HL-60 (cell line): ENCODE results near the gene DPF3.

Experiments used
- DNase-seq, 2 experiments: peaks; one replicate each; pipeline ENCODE4 v3.0.0-alpha.2; 2010 to 2020; ENCODE audit warnings: low read depth in 1 of 2, low spot score in 1 of 2
- H3K27ac ChIP-seq: fragments of 250-450 bp; sonication (Bioruptor Pico); replicated peaks from 2 replicates; pipeline ENCODE4 v1.5.1; 2020; ENCODE audit warnings: mild to moderate bottlenecking, moderate library complexity
- H3K27me3 ChIP-seq: fragments of 250-450 bp; sonication (Bioruptor Pico); 2 replicates; pipeline ENCODE4 v1.5.1; 2021; ENCODE audit warnings: mild to moderate bottlenecking, moderate library complexity; ENCODE audit not compliant: insufficient read depth, poor library complexity, severe bottlenecking
- H3K4me3 ChIP-seq: replicated peaks from 2 replicates; pipeline ENCODE4 v1.5.1; 2011; ENCODE audit warnings: mild to moderate bottlenecking, control low read depth, low read length; ENCODE audit not compliant: insufficient read depth
- GABPA ChIP-seq: IDR thresholded peaks from 2 replicates; pipeline ENCODE4 v1.6.1; 2012; ENCODE audit warnings: low read depth
- POLR2AphosphoS5 ChIP-seq: IDR thresholded peaks from 2 replicates; pipeline ENCODE4 v1.6.1; 2012; ENCODE audit warnings: low read depth
- SPI1 ChIP-seq: IDR thresholded peaks from 2 replicates; pipeline ENCODE4 v1.6.1; 2012; ENCODE audit warnings: low read depth, mild to moderate bottlenecking, borderline replicate concordance
- TF ChIP-seq, protein P1 (sequence below): IDR thresholded peaks from one replicate; pipeline ENCODE4 v1.5.1; 2011; ENCODE audit warnings: low read length, control low read depth, inconsistent platforms; ENCODE audit not compliant: insufficient read depth
- TF ChIP-seq, protein P2 (sequence below): IDR thresholded peaks from 2 replicates; pipeline ENCODE4 v1.6.1; 2012; ENCODE audit warnings: low read depth; ENCODE audit not compliant: insufficient replicate concordance

The DPF3 gene

DNA sequence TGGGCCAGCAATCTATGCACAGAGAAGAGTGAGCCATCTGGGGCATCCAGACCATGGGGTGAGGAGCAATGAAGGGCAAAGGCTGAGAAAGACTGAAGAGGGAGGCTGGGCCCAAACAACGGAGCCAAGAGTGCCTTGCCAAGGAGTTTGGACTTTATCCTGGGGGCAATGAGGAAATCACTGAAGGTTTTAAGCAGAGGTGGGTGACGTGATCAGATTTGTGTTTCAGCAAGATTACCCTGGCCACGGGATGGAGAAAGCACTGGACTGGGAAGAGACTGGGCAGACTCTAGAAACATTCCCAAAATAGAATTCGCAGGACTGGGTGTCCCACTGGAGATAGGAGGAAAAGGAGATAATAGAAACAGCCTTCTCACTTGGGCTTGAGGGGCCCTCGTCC is 65.3 kb downstream of the DPF3 start:
- H3K4me3 ChIP-seq, result no peak overlapping the region
- no peak for DNase-seq
- TF ChIP-seq GABPA (no peak), SPI1 (no peak), POLR2AphosphoS5 (no peak)
- TF ChIP-seq, protein P1, sequence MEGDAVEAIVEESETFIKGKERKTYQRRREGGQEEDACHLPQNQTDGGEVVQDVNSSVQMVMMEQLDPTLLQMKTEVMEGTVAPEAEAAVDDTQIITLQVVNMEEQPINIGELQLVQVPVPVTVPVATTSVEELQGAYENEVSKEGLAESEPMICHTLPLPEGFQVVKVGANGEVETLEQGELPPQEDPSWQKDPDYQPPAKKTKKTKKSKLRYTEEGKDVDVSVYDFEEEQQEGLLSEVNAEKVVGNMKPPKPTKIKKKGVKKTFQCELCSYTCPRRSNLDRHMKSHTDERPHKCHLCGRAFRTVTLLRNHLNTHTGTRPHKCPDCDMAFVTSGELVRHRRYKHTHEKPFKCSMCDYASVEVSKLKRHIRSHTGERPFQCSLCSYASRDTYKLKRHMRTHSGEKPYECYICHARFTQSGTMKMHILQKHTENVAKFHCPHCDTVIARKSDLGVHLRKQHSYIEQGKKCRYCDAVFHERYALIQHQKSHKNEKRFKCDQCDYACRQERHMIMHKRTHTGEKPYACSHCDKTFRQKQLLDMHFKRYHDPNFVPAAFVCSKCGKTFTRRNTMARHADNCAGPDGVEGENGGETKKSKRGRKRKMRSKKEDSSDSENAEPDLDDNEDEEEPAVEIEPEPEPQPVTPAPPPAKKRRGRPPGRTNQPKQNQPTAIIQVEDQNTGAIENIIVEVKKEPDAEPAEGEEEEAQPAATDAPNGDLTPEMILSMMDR, result no peak
- TF ChIP-seq, protein P2, sequence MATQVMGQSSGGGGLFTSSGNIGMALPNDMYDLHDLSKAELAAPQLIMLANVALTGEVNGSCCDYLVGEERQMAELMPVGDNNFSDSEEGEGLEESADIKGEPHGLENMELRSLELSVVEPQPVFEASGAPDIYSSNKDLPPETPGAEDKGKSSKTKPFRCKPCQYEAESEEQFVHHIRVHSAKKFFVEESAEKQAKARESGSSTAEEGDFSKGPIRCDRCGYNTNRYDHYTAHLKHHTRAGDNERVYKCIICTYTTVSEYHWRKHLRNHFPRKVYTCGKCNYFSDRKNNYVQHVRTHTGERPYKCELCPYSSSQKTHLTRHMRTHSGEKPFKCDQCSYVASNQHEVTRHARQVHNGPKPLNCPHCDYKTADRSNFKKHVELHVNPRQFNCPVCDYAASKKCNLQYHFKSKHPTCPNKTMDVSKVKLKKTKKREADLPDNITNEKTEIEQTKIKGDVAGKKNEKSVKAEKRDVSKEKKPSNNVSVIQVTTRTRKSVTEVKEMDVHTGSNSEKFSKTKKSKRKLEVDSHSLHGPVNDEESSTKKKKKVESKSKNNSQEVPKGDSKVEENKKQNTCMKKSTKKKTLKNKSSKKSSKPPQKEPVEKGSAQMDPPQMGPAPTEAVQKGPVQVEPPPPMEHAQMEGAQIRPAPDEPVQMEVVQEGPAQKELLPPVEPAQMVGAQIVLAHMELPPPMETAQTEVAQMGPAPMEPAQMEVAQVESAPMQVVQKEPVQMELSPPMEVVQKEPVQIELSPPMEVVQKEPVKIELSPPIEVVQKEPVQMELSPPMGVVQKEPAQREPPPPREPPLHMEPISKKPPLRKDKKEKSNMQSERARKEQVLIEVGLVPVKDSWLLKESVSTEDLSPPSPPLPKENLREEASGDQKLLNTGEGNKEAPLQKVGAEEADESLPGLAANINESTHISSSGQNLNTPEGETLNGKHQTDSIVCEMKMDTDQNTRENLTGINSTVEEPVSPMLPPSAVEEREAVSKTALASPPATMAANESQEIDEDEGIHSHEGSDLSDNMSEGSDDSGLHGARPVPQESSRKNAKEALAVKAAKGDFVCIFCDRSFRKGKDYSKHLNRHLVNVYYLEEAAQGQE, result no peak
- H3K27ac ChIP-seq, result no peak overlapping the region
- H3K27me3 ChIP-seq, result no peaks in the 10 kb centered on the region

DNA sequence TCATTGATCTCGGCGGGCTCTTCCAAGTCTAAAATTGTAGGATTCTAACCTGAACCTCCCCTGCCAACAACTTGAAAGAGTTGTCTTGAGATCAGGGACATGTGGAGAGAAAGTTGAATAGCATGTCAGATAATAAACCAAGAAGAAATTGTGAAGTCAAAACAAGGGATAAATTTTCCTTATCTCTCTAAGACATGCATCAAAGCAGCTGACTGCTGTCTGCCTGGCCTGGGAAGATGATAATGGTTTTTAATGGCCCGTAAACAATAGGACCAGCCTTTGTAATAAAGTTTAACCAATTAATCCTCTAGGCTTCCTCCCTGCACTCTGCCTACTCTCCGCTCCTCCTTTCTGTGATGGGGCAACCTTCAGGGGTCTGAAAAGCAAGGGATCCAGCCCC is 67.9 kb downstream of the DPF3 start:
- TF ChIP-seq, protein P1, result no peak
- no peak for TF ChIP-seq SPI1
- TF ChIP-seq, protein P2, result no peak
- TF ChIP-seq POLR2AphosphoS5, result no peak
- no peak for TF ChIP-seq GABPA
- H3K4me3 ChIP-seq, result no peak overlapping the region
- DNase-seq, result no peak
- no peak overlapping the region for H3K27ac ChIP-seq
- H3K27me3 ChIP-seq, result no peaks in the 10 kb centered on the region

DNA sequence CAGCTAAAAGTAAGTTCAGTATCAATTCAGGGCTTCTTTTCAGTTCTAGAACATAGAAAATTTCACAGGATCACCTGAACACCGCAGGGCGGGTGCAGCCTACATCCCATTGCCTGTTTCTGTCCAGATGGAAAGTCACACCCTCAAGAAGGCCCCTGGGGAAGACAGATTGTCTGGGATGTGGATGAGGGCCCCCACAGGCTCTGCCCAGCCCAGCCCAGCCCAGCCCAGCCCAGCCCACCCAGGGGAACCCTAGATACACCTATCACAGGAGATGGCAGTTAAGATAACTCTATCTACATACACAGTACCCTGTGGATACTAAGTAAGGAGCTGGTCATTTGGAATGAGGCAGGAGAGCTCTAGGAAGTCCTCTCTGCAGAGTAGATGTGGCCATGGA is 68.4 kb downstream of the DPF3 start:
- Histone ChIP-seq H3K4me3 (no peak overlapping the region), H3K27ac (no peak overlapping the region), H3K27me3 (no peaks in the 10 kb centered on the region)
- DNase-seq, result no peak
- TF ChIP-seq POLR2AphosphoS5 (no peak), SPI1 (no peak), GABPA (no peak)
- TF ChIP-seq, protein P2, result no peak
- TF ChIP-seq, protein P1, result no peak
